H9 (cell line): ENCODE results near the gene SRF. TPM values are rescaled to one million over a fixed set of nuclear protein-coding genes. Genes with fewer than 3 reads are reported as not detected.

Experiments
- DNase-seq: peaks from one replicate; pipeline ENCODE4 v3.0.0-alpha.2; 2017
- H2AFZ ChIP-seq: one replicate; pipeline ENCODE4 v1.6.1; 2013; ENCODE audit warnings: mild to moderate bottlenecking, low read length, control low read depth, moderate library complexity
- H2AK5ac ChIP-seq: 2 replicates; pipeline ENCODE4 v1.6.1; 2013; ENCODE audit warnings: low read length, control low read depth, mixed read lengths; ENCODE audit not compliant: insufficient read length
- H2BK120ac ChIP-seq: one replicate; pipeline ENCODE4 v1.6.1; 2013; ENCODE audit warnings: low read depth, mild to moderate bottlenecking, low read length, control low read depth, inconsistent platforms; ENCODE audit not compliant: poor library complexity, severe bottlenecking
- H2BK12ac ChIP-seq: 2 replicates; pipeline ENCODE4 v1.6.1; 2013; ENCODE audit warnings: low read length, control low read depth, mixed read lengths, low read depth; ENCODE audit not compliant: insufficient read length
- H2BK15ac ChIP-seq: 2 replicates; pipeline ENCODE4 v1.6.1; 2013; ENCODE audit warnings: low read depth, low read length, control low read depth
- H2BK20ac ChIP-seq: one replicate; pipeline ENCODE4 v1.6.1; 2013; ENCODE audit warnings: low read depth, mild to moderate bottlenecking, low read length, control low read depth, inconsistent platforms; ENCODE audit not compliant: poor library complexity, severe bottlenecking
- H2BK5ac ChIP-seq: 2 replicates; pipeline ENCODE4 v1.6.1; 2013; ENCODE audit warnings: low read length, control low read depth, mixed read lengths; ENCODE audit not compliant: insufficient read length
- H3K14ac ChIP-seq: 2 replicates; pipeline ENCODE4 v1.6.1; 2013; ENCODE audit warnings: low read length, control low read depth; ENCODE audit not compliant: insufficient read depth
- H3K18ac ChIP-seq: 2 replicates; pipeline ENCODE4 v1.6.1; 2013; ENCODE audit warnings: low read depth, mild to moderate bottlenecking, mixed read lengths, low read length, control low read depth; ENCODE audit not compliant: insufficient read length
- H3K23ac ChIP-seq: 2 replicates; pipeline ENCODE4 v1.6.1; 2013; ENCODE audit warnings: low read length, control low read depth, mixed read lengths, low read depth; ENCODE audit not compliant: insufficient read length
- H3K23me2 ChIP-seq: 2 replicates; pipeline ENCODE4 v1.6.1; 2013; ENCODE audit warnings: low read depth, mild to moderate bottlenecking, mixed read lengths, low read length, control low read depth; ENCODE audit not compliant: insufficient read length, poor library complexity, severe bottlenecking
- H3K27ac ChIP-seq: 2 replicates; pipeline ENCODE4 v1.5.1; 2013; ENCODE audit warnings: low read length, control low read depth, mixed read lengths, low read depth; ENCODE audit not compliant: insufficient read length
- H3K27me3 ChIP-seq: 2 replicates; pipeline ENCODE4 v1.6.1; 2013; ENCODE audit warnings: low read length, control low read depth, inconsistent platforms; ENCODE audit not compliant: insufficient read depth
- H3K4ac ChIP-seq: 2 replicates; pipeline ENCODE4 v1.6.1; 2013; ENCODE audit warnings: low read depth, mild to moderate bottlenecking, control low read depth, inconsistent platforms, low read length, moderate library complexity
- H3K4me1 ChIP-seq: 2 replicates; pipeline ENCODE4 v1.6.1; 2013; ENCODE audit warnings: low read length, control low read depth, inconsistent platforms; ENCODE audit not compliant: insufficient read depth
- H3K4me2 ChIP-seq: 2 replicates; pipeline ENCODE4 v1.6.1; 2013; ENCODE audit warnings: low read length, control low read depth, mixed read lengths; ENCODE audit not compliant: insufficient read length, insufficient read depth
- H3K56ac ChIP-seq: 2 replicates; pipeline ENCODE4 v1.6.1; 2013; ENCODE audit warnings: low read depth, mild to moderate bottlenecking, mixed read lengths, low read length, control low read depth; ENCODE audit not compliant: insufficient read length
- H3K79me1 ChIP-seq: 2 replicates; pipeline ENCODE4 v1.6.1; 2013; ENCODE audit warnings: low read depth, mild to moderate bottlenecking, moderate library complexity, low read length, control low read depth, inconsistent platforms; ENCODE audit not compliant: insufficient read depth, poor library complexity, severe bottlenecking
- H3K79me2 ChIP-seq: 2 replicates; pipeline ENCODE4 v1.6.1; 2013; ENCODE audit warnings: low read length, control low read depth, inconsistent platforms; ENCODE audit not compliant: insufficient read depth
- H3K9ac ChIP-seq: 2 replicates; pipeline ENCODE4 v1.6.1; 2013; ENCODE audit warnings: low read length, control low read depth, mixed read lengths; ENCODE audit not compliant: insufficient read length; ENCODE audit errors: extremely low read depth
- H3K9me3 ChIP-seq: one replicate; pipeline ENCODE4 v1.6.1; 2013; ENCODE audit warnings: low read depth, low read length, inconsistent platforms; ENCODE audit not compliant: control insufficient read depth
- H3T11ph ChIP-seq: one replicate; pipeline ENCODE4 v1.6.1; 2013; ENCODE audit warnings: mild to moderate bottlenecking, low read length, control low read depth, inconsistent platforms
- H4K20me1 ChIP-seq: one replicate; pipeline ENCODE4 v1.6.1; 2013; ENCODE audit not compliant: control insufficient read depth, insufficient read length, insufficient read depth
- H4K5ac ChIP-seq: 2 replicates; pipeline ENCODE4 v1.6.1; 2013; ENCODE audit warnings: low read depth, mild to moderate bottlenecking, mixed read lengths, low read length, control low read depth; ENCODE audit not compliant: insufficient read length
- H4K8ac ChIP-seq: replicated peaks from 2 replicates; pipeline ENCODE4 v1.6.1; 2013; ENCODE audit warnings: low read length, control low read depth, mixed read lengths, low read depth; ENCODE audit not compliant: insufficient read length
- H4K91ac ChIP-seq: 2 replicates; pipeline ENCODE4 v1.6.1; 2013; ENCODE audit warnings: low read depth, mild to moderate bottlenecking, moderate library complexity, mixed read lengths, low read length, control low read depth; ENCODE audit not compliant: insufficient read length
- H3K27ac Mint-ChIP-seq, 3 experiments: 2 replicates in 2 of 3; 3 replicates in 1 of 3; pipeline ENCODE4 v1.8.0; 2020 to 2021; ENCODE audit warnings: mixed read lengths in 3 of 3, mild to moderate bottlenecking in 1 of 3, moderate library complexity in 1 of 3
- H3K27me3 Mint-ChIP-seq: 2 replicates; pipeline ENCODE4 v1.8.0; 2021; ENCODE audit warnings: low read depth, mild to moderate bottlenecking, moderate library complexity, mixed read lengths
- H3K36me3 Mint-ChIP-seq, 3 experiments: 2 replicates in 2 of 3; 3 replicates in 1 of 3; pipeline ENCODE4 v1.8.0; 2020 to 2021; ENCODE audit warnings: low read depth in 3 of 3, mixed read lengths in 3 of 3; ENCODE audit not compliant: insufficient read depth in 1 of 3
- H3K4me1 Mint-ChIP-seq, 2 experiments: 2 replicates each; pipeline ENCODE4 v1.8.0; 2020; ENCODE audit warnings: mixed read lengths in 2 of 2
- H3K4me3 Mint-ChIP-seq, 2 experiments: 2 replicates in 1 of 2; 3 replicates in 1 of 2; pipeline ENCODE4 v1.8.0; 2020 to 2021; ENCODE audit warnings: mild to moderate bottlenecking in 2 of 2, mixed read lengths in 2 of 2, moderate library complexity in 1 of 2
- H3K9me3 Mint-ChIP-seq, 2 experiments: 2 replicates in 1 of 2; 3 replicates in 1 of 2; pipeline ENCODE4 v1.8.0; 2020; ENCODE audit warnings: mild to moderate bottlenecking in 2 of 2, mixed read lengths in 2 of 2, moderate library complexity in 1 of 2
- WGBS: extraction: QIAGEN DNeasy Blood & Tissue Kit; methylation state at CpG from one replicate; pipeline ENCODE4 v1.1.7; 2013; ENCODE audit warnings: missing lambda C conversion rate, low lambda C conversion rate, mixed read lengths; ENCODE audit not compliant: insufficient read length; ENCODE audit errors: extremely low coverage; 5-methylcytosine and 5-hydroxymethylcytosine counted together
- total RNA-seq: library from RNA; stranded (reverse); gene quantifications from 2 replicates; pipeline ENCODE4 v1.2.1, GENCODE V29; 2021
- TF ChIP-seq, protein P1 (sequence below): fragments of 200-600 bp; sonication (generic); conservative IDR thresholded peaks from 3 replicates; pipeline ENCODE4 v1.8.0; 2021; ENCODE audit warnings: antibody characterized with exemption, mild to moderate bottlenecking

SRF gene
- total RNA-seq, 1 experiment from 2014 or later = 57.5 TPM

DNA sequence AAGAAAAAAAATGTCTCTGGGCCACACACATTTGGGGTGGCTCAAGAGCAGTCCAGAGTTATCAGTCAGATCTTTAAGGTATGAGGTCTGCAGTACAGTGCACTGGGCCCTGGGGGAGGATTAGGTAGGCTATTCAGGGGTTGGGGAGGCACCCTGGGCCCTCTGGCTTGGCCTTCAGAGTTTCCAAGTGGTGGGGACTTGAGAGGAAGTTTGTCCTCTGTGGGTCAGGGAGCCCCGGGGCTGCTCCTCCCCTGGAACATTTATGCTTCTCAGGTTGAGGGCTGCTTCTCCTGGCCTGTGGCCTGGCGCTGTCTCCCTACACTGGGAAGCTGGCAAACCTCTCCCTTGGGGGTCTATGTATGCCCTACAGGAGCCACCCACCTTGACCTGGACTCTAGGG, 48.9 kb upstream of the SRF start:
- DNase-seq = no peak
- H3K27ac Mint-ChIP-seq = no peak overlapping the region
- no CpG with 5 or more reads among the region's 2 CpGs for WGBS

More for the DNA sequence above, 48.9 kb upstream of the SRF start:
- H2BK12ac ChIP-seq = no peak overlapping the region
- H2AFZ ChIP-seq = no peak overlapping the region
- no peaks in the 10 kb centered on the region for H3K9me3 ChIP-seq
- no peak overlapping the region for H2AK5ac ChIP-seq
- H3K9ac ChIP-seq = no peak overlapping the region
- H3K4me2 ChIP-seq = no peak overlapping the region
- H3K27me3 Mint-ChIP-seq = no peaks in the 10 kb centered on the region
- H3K56ac ChIP-seq = no peak overlapping the region
- no peaks in the 10 kb centered on the region for H3K4me1 ChIP-seq
- H4K8ac ChIP-seq = no peak overlapping the region
- no peak overlapping the region for H4K91ac ChIP-seq
- no peak overlapping the region for H2BK15ac ChIP-seq
- TF ChIP-seq, protein P1, sequence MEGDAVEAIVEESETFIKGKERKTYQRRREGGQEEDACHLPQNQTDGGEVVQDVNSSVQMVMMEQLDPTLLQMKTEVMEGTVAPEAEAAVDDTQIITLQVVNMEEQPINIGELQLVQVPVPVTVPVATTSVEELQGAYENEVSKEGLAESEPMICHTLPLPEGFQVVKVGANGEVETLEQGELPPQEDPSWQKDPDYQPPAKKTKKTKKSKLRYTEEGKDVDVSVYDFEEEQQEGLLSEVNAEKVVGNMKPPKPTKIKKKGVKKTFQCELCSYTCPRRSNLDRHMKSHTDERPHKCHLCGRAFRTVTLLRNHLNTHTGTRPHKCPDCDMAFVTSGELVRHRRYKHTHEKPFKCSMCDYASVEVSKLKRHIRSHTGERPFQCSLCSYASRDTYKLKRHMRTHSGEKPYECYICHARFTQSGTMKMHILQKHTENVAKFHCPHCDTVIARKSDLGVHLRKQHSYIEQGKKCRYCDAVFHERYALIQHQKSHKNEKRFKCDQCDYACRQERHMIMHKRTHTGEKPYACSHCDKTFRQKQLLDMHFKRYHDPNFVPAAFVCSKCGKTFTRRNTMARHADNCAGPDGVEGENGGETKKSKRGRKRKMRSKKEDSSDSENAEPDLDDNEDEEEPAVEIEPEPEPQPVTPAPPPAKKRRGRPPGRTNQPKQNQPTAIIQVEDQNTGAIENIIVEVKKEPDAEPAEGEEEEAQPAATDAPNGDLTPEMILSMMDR = no peak
- H3K18ac ChIP-seq = no peak overlapping the region
- no peak overlapping the region for H3K14ac ChIP-seq
- no peaks in the 10 kb centered on the region for H3K23me2 ChIP-seq
- H3K4ac ChIP-seq = no peak overlapping the region
- no peaks in the 10 kb centered on the region for H3K9me3 Mint-ChIP-seq
- H3K79me2 ChIP-seq = peaks cover 3% of the 10 kb centered on the region; the same call in 1 of the 2 replicates
- no peak overlapping the region for H4K5ac ChIP-seq
- no peak overlapping the region for H3K23ac ChIP-seq
- H4K20me1 ChIP-seq = no peaks in the 10 kb centered on the region
- H3K79me1 ChIP-seq = no peaks in the 10 kb centered on the region
- H3T11ph ChIP-seq = no peak overlapping the region
- H3K4me3 Mint-ChIP-seq = no peak overlapping the region
- H2BK20ac ChIP-seq = no peak overlapping the region
- no peak overlapping the region for H2BK120ac ChIP-seq
- H2BK5ac ChIP-seq = no peak overlapping the region
- peaks cover 46 to 59% of the 10 kb centered on the region in 2 experiments for H3K4me1 Mint-ChIP-seq
- no peak overlapping the region for H3K27ac ChIP-seq
- no peaks in the 10 kb centered on the region for H3K27me3 ChIP-seq
- no peaks in the 10 kb centered on the region; a peak in 1 of 7 replicates for H3K36me3 Mint-ChIP-seq
